PC-3 (cell line): ENCODE measurements around the gene MYLK. TPM values are rescaled to one million over a fixed set of nuclear protein-coding genes. Genes with fewer than 3 reads are reported as not detected.

ENCODE experiments used
- ATAC-seq: fragments of 200-7000 bp; cut with Tn5 transposase; 2 replicates; pipeline ENCODE4 v1.9.1; 2020; ENCODE audit warnings: mild to moderate bottlenecking, moderate library complexity
- BruUV-seq: library from RNA; stranded (reverse); fragments of 400-500 nt; replicated peaks from 2 replicates; lab custom pipeline; 2021; lab: Mats Ljungman, UMichigan
- CTCF ChIA-PET: fragments of 300-600 bp; sonication (Branson Sonifier 250); formaldehyde crosslinking; loops from one replicate; lab custom pipeline; 2022; ENCODE audit warnings: antibody characterized with exemption; lab: Charles Lee
- POLR2A ChIA-PET: fragments of 300-600 bp; sonication (Branson Sonifier 250); formaldehyde crosslinking; loops from one replicate; lab custom pipeline; 2022; ENCODE audit warnings: antibody characterized with exemption; ENCODE audit not compliant: unreplicated experiment; lab: Charles Lee
- DNase-seq: peaks from one replicate; pipeline ENCODE4 v3.0.0-alpha.2; 2015
- H2AFZ ChIP-seq: fragments of 300-600 bp; sonication (generic); 2 replicates; pipeline ENCODE4 v1.6.0; 2016; ENCODE audit warnings: antibody characterized with exemption, low read length
- H3F3A ChIP-seq: fragments of 300-600 bp; sonication (generic); one replicate; pipeline ENCODE4 v1.6.0; 2017; ENCODE audit warnings: antibody characterized with exemption, low read length, control low read depth, mild to moderate bottlenecking; ENCODE audit not compliant: unreplicated experiment
- H3K27ac ChIP-seq: fragments of 300-600 bp; sonication (generic); 2 replicates; pipeline ENCODE4 v1.5.1; 2016; ENCODE audit warnings: mild to moderate bottlenecking, low read length
- H3K27me3 ChIP-seq: fragments of 300-600 bp; sonication (generic); 2 replicates; pipeline ENCODE4 v1.6.1; 2016; ENCODE audit warnings: low read length, mixed read lengths
- H3K36me3 ChIP-seq: fragments of 300-600 bp; sonication (generic); 2 replicates; pipeline ENCODE4 v1.6.1; 2016; ENCODE audit warnings: low read depth, mixed run types, low read length, mixed read lengths
- H3K4me1 ChIP-seq: fragments of 300-600 bp; sonication (generic); 2 replicates; pipeline ENCODE4 v1.5.1; 2016; ENCODE audit warnings: low read length; ENCODE audit not compliant: insufficient read depth
- H3K4me2 ChIP-seq: fragments of 300-600 bp; sonication (generic); 2 replicates; pipeline ENCODE4 v1.6.0; 2016; ENCODE audit warnings: low read length
- H3K4me3 ChIP-seq: fragments of 300-600 bp; sonication (generic); 2 replicates; pipeline ENCODE4 v1.5.1; 2016; ENCODE audit warnings: mild to moderate bottlenecking, low read length, mixed read lengths
- H3K79me2 ChIP-seq: fragments of 300-600 bp; sonication (generic); 2 replicates; pipeline ENCODE4 v1.6.1; 2017; ENCODE audit warnings: low read length, mixed read lengths
- H3K9ac ChIP-seq: fragments of 300-600 bp; sonication (generic); 2 replicates; pipeline ENCODE4 v1.6.0; 2016; ENCODE audit warnings: mild to moderate bottlenecking, low read length
- H3K9me2 ChIP-seq: fragments of 300-600 bp; sonication (generic); replicated peaks from 2 replicates; pipeline ENCODE4 v1.6.1; 2016; ENCODE audit warnings: mixed run types, low read length, mixed read lengths
- H3K9me3 ChIP-seq: fragments of 300-600 bp; sonication (generic); 2 replicates; pipeline ENCODE4 v1.6.1; 2016; ENCODE audit warnings: low read length, mixed read lengths
- H4K20me1 ChIP-seq: fragments of 300-600 bp; sonication (generic); 2 replicates; pipeline ENCODE4 v1.6.1; 2016; ENCODE audit warnings: low read length, mixed read lengths
- CTCF ChIP-seq: fragments of 300-600 bp; sonication (generic); conservative IDR thresholded peaks from 2 replicates; pipeline ENCODE4 v1.5.1; 2017; ENCODE audit warnings: antibody characterized with exemption, low read depth, mild to moderate bottlenecking, low read length
- EZH2 ChIP-seq: fragments of 300-600 bp; sonication (generic); IDR thresholded peaks from one replicate; pipeline ENCODE4 v1.6.1; 2017; ENCODE audit warnings: antibody characterized with exemption, mild to moderate bottlenecking, low read length; ENCODE audit not compliant: unreplicated experiment
- EZH2phosphoT487 ChIP-seq: fragments of 300-600 bp; sonication (generic); IDR thresholded peaks from 2 replicates; pipeline ENCODE4 v1.6.1; 2018; ENCODE audit warnings: mild to moderate bottlenecking, antibody characterized with exemption, low read length, borderline replicate concordance
- intact Hi-C: fragments of 100-400 bp; cut with micrococcal nuclease; formaldehyde crosslinking; loops from 2 replicates; pipeline ENCODE4 v1.9.0; 2023
- total RNA-seq: library from RNA; depleted of rRNA; stranded (reverse); fragments of >200 nt; gene quantifications from 2 replicates; pipeline ENCODE4 v1.2.3, GENCODE V29; 2014

The MYLK gene
- total RNA-seq, 1 experiment from 2014 or later: 6.9 TPM

GRCh38 chr3:123780656-123781055 is 103.5 kb downstream of the MYLK start:
- no peaks in the 10 kb centered on the region for H3K79me2 ChIP-seq
- no peak for TF ChIP-seq EZH2phosphoT487
- H3K36me3 ChIP-seq: no peaks in the 10 kb centered on the region
- DNase-seq (peak; percentile 12), ATAC-seq (no peak)
- H3K27me3 ChIP-seq: no peaks in the 10 kb centered on the region
- no TSS peak for BruUV-seq
- H3K4me1 ChIP-seq: peaks cover 17% of the 10 kb centered on the region
- H4K20me1 ChIP-seq: no peaks in the 10 kb centered on the region
- CTCF ChIA-PET: no interaction called here
- POLR2A ChIA-PET: no interaction called here
- H3K4me3 ChIP-seq: no peak overlapping the region
- H3K9me3 ChIP-seq: no peaks in the 10 kb centered on the region
- no peak overlapping the region for H3K9ac ChIP-seq
- no peak overlapping the region for H2AFZ ChIP-seq
- no peak overlapping the region for H3K27ac ChIP-seq
- no peak overlapping the region for H3K4me2 ChIP-seq
- H3F3A ChIP-seq: no peaks in the 10 kb centered on the region
- intact Hi-C loops: loop anchor here (5.0 kb wide), 1 partner anchor 48 kb away; no protein-coding TSS in a partner anchor
- no peaks in the 10 kb centered on the region for H3K9me2 ChIP-seq

- Histone ChIP-seq H3K36me3 (no peaks in the 10 kb centered on the region), H3K9me3 (no peaks in the 10 kb centered on the region), H3K27ac (no peak overlapping the region), H4K20me1 (no peaks in the 10 kb centered on the region), H3K4me2 (no peak overlapping the region), H3K4me3 (no peak overlapping the region), H3K9me2 (no peaks in the 10 kb centered on the region), H3K27me3 (no peaks in the 10 kb centered on the region), H3F3A (no peaks in the 10 kb centered on the region), H3K9ac (no peak overlapping the region), H3K79me2 (no peaks in the 10 kb centered on the region), H3K4me1 (peaks cover 17% of the 10 kb centered on the region), H2AFZ (no peak overlapping the region)
- no peak for TF ChIP-seq CTCF
- TF ChIP-seq EZH2: no peak
- no peak for TF ChIP-seq EZH2phosphoT487
- no peak for ATAC-seq
- CTCF ChIA-PET: no interaction called here
- POLR2A ChIA-PET: no interaction called here
- BruUV-seq: no TSS peak
- intact Hi-C loops: loop anchor here (5.0 kb wide), 1 partner anchor 47 kb away; no protein-coding TSS in a partner anchor
- peak; percentile 41 for DNase-seq
Observed at GRCh38 chr3:123779655-123780231, 104.4 kb downstream of the MYLK start.

- Histone ChIP-seq H3K9me3 (no peaks in the 10 kb centered on the region), H3K4me3 (no peak overlapping the region), H2AFZ (no peak overlapping the region), H3K4me1 (peaks cover 17% of the 10 kb centered on the region), H3K79me2 (no peaks in the 10 kb centered on the region), H3K9ac (no peak overlapping the region), H3F3A (no peaks in the 10 kb centered on the region), H3K9me2 (no peaks in the 10 kb centered on the region), H3K27ac (no peak overlapping the region), H3K4me2 (no peak overlapping the region), H4K20me1 (no peaks in the 10 kb centered on the region), H3K36me3 (no peaks in the 10 kb centered on the region), H3K27me3 (no peaks in the 10 kb centered on the region)
- CTCF ChIA-PET: no interaction called here
- intact Hi-C loops: no loop called here
- TF ChIP-seq EZH2phosphoT487: no peak
- no peak for TF ChIP-seq EZH2
- TF ChIP-seq CTCF: no peak
- ATAC-seq (no peak), DNase-seq (no peak)
- POLR2A ChIA-PET: no interaction called here
- no TSS peak for BruUV-seq
Observed at GRCh38 chr3:123778991-123779622, 105.0 kb downstream of the MYLK start.
